HAP-1 (cell line): ENCODE measurements around the gene PSD2.

Experiments used
- DNase-seq, 2 experiments: peaks; one replicate each; pipeline ENCODE4 v3.0.0-alpha.2; 2016 to 2020; ENCODE audit warnings: low spot score in 2 of 2
- H3K27me3 ChIP-seq: fragments of 250-450 bp; sonication (Bioruptor Pico); 2 replicates; pipeline ENCODE4 v1.5.1; 2020; ENCODE audit warnings: low read depth, mild to moderate bottlenecking, moderate library complexity
- H3K36me3 ChIP-seq: fragments of 250-450 bp; sonication (Bioruptor Pico); replicated peaks from 2 replicates; pipeline ENCODE4 v1.5.1; 2020; ENCODE audit warnings: mild to moderate bottlenecking
- H3K4me1 ChIP-seq: fragments of 250-450 bp; sonication (Bioruptor Pico); 2 replicates; pipeline ENCODE4 v1.5.1; 2020; ENCODE audit warnings: mild to moderate bottlenecking
- H3K4me3 ChIP-seq: fragments of 250-450 bp; sonication (Bioruptor Pico); 2 replicates; pipeline ENCODE4 v1.5.1; 2020; ENCODE audit warnings: mild to moderate bottlenecking, moderate library complexity
- H3K9me3 ChIP-seq: fragments of 250-450 bp; sonication (Bioruptor Pico); 2 replicates; pipeline ENCODE4 v1.5.1; 2020; ENCODE audit warnings: mild to moderate bottlenecking, moderate library complexity
- in situ Hi-C: fragments of 300-500 bp; cut with MboI; formaldehyde crosslinking; loops from 3 replicates; pipeline ENCODE4 v1.14.3; 2020; ENCODE audit warnings: low sequenced_read_pairs, inconsistent platforms, mixed read lengths

The PSD2 gene

GRCh38 chr5:139805545-139805944, 9.9 kb downstream of the PSD2 start:
- no peaks in the 10 kb centered on the region for H3K9me3 ChIP-seq
- H3K36me3 ChIP-seq: no peaks in the 10 kb centered on the region
- in situ Hi-C loops: no loop called here
- DNase-seq: no peak
- H3K4me1 ChIP-seq: no peaks in the 10 kb centered on the region
- H3K27me3 ChIP-seq: peaks cover 3% of the 10 kb centered on the region; the same call in 1 of the 2 replicates
- H3K4me3 ChIP-seq: no peak overlapping the region

GRCh38 chr5:139806111-139806510, 10.5 kb downstream of the PSD2 start:
- Histone ChIP-seq H3K36me3 (no peaks in the 10 kb centered on the region), H3K4me3 (no peak overlapping the region), H3K4me1 (no peaks in the 10 kb centered on the region), H3K9me3 (no peaks in the 10 kb centered on the region), H3K27me3 (peaks cover 3% of the 10 kb centered on the region; the same call in 1 of the 2 replicates)
- in situ Hi-C loops: no loop called here
- DNase-seq: no peak

- Histone ChIP-seq H3K4me1 (no peaks in the 10 kb centered on the region), H3K9me3 (no peaks in the 10 kb centered on the region), H3K4me3 (no peak overlapping the region), H3K27me3 (no peaks in the 10 kb centered on the region), H3K36me3 (no peaks in the 10 kb centered on the region)
- no peak for DNase-seq
- in situ Hi-C loops: no loop called here
Observed at GRCh38 chr5:139806726-139807646, 11.4 kb downstream of the PSD2 start.

- in situ Hi-C loops: no loop called here
- no peak for DNase-seq
- no peak overlapping the region for H3K4me3 ChIP-seq
- H3K9me3 ChIP-seq: no peaks in the 10 kb centered on the region
- no peaks in the 10 kb centered on the region for H3K4me1 ChIP-seq
- no peaks in the 10 kb centered on the region for H3K36me3 ChIP-seq
- H3K27me3 ChIP-seq: no peaks in the 10 kb centered on the region
Observed at GRCh38 chr5:139807647-139808030, 12.0 kb downstream of the PSD2 start.

- Histone ChIP-seq H3K4me1 (no peaks in the 10 kb centered on the region), H3K9me3 (no peaks in the 10 kb centered on the region), H3K4me3 (no peak overlapping the region), H3K36me3 (no peaks in the 10 kb centered on the region), H3K27me3 (no peaks in the 10 kb centered on the region)
- peak in 1 of 2 experiments; percentile 71 for DNase-seq
- in situ Hi-C loops: no loop called here
Observed at GRCh38 chr5:139808481-139809330, 13.1 kb downstream of the PSD2 start.

GRCh38 chr5:139809331-139809810, 13.8 kb downstream of the PSD2 start:
- Histone ChIP-seq H3K27me3 (no peaks in the 10 kb centered on the region), H3K4me1 (no peaks in the 10 kb centered on the region), H3K4me3 (no peak overlapping the region), H3K36me3 (no peaks in the 10 kb centered on the region), H3K9me3 (no peaks in the 10 kb centered on the region)
- in situ Hi-C loops: no loop called here
- no peak for DNase-seq

GRCh38 chr5:139810341-139811273, 15.0 kb downstream of the PSD2 start:
- in situ Hi-C loops: no loop called here
- DNase-seq: no peak
- H3K27me3 ChIP-seq: no peaks in the 10 kb centered on the region
- no peaks in the 10 kb centered on the region for H3K36me3 ChIP-seq
- no peaks in the 10 kb centered on the region for H3K4me1 ChIP-seq
- no peak overlapping the region for H3K4me3 ChIP-seq
- no peaks in the 10 kb centered on the region for H3K9me3 ChIP-seq

- Histone ChIP-seq H3K4me3 (no peak overlapping the region), H3K27me3 (no peaks in the 10 kb centered on the region)
- in situ Hi-C loops: no loop called here
Observed at GRCh38 chr5:139811274-139811607, 15.6 kb downstream of the PSD2 start.

GRCh38 chr5:139812323-139812722, 16.7 kb downstream of the PSD2 start:
- Histone ChIP-seq H3K27me3 (no peaks in the 10 kb centered on the region), H3K4me1 (no peaks in the 10 kb centered on the region), H3K4me3 (no peak overlapping the region), H3K36me3 (no peaks in the 10 kb centered on the region), H3K9me3 (no peaks in the 10 kb centered on the region)
- no peak for DNase-seq
- in situ Hi-C loops: no loop called here

More at GRCh38 chr5:139811274-139811607, 15.6 kb downstream of the PSD2 start:
- no peaks in the 10 kb centered on the region for H3K36me3 ChIP-seq
- DNase-seq: no peak
- no peaks in the 10 kb centered on the region for H3K4me1 ChIP-seq
- no peaks in the 10 kb centered on the region for H3K9me3 ChIP-seq

- Histone ChIP-seq H3K27me3 (no peaks in the 10 kb centered on the region), H3K4me1 (no peaks in the 10 kb centered on the region)
- no peak for DNase-seq
Observed at GRCh38 chr5:139812836-139813805, 17.5 kb downstream of the PSD2 start.

GRCh38 chr5:139814191-139814601, 18.6 kb downstream of the PSD2 start:
- Histone ChIP-seq H3K36me3 (no peaks in the 10 kb centered on the region), H3K9me3 (no peaks in the 10 kb centered on the region), H3K4me1 (no peaks in the 10 kb centered on the region), H3K4me3 (no peak overlapping the region), H3K27me3 (no peaks in the 10 kb centered on the region)
- no peak for DNase-seq
- in situ Hi-C loops: no loop called here

More at GRCh38 chr5:139812836-139813805, 17.5 kb downstream of the PSD2 start:
- no peaks in the 10 kb centered on the region for H3K36me3 ChIP-seq
- H3K9me3 ChIP-seq: no peaks in the 10 kb centered on the region
- H3K4me3 ChIP-seq: no peak overlapping the region
- in situ Hi-C loops: no loop called here

GRCh38 chr5:139814704-139815280, 19.2 kb downstream of the PSD2 start:
- Histone ChIP-seq H3K4me3 (no peak overlapping the region), H3K27me3 (no peaks in the 10 kb centered on the region), H3K4me1 (no peaks in the 10 kb centered on the region), H3K36me3 (no peaks in the 10 kb centered on the region), H3K9me3 (no peaks in the 10 kb centered on the region)
- in situ Hi-C loops: no loop called here
- DNase-seq: no peak
